SK-N-SH (cell line): ENCODE results near the gene APOM. TPM values are rescaled to one million over a fixed set of nuclear protein-coding genes. Genes with fewer than 3 reads are reported as not detected.

ENCODE experiments used
- CTCF ChIA-PET: fragments of 300-600, 350-600 bp; formaldehyde crosslinking; extraction: SDS; loops from one replicate; lab custom pipeline; 2021; lab: Yijun Ruan, JAX
- POLR2A ChIA-PET: fragments of 350-600 bp; sonication (Branson Sonifier 250); formaldehyde crosslinking; extraction: SDS; loops from one replicate; lab custom pipeline; 2020; ENCODE audit warnings: antibody characterized with exemption, inconsistent platforms; lab: Yijun Ruan, JAX
- DNase-seq: peaks from one replicate; pipeline ENCODE4 v3.0.0; 2012
- H2AFZ ChIP-seq: fragments of 200-600 bp; sonication (generic); 2 replicates; pipeline ENCODE4 v1.8.1; 2016; ENCODE audit warnings: antibody characterized with exemption, mild to moderate bottlenecking, low read depth
- H3F3A ChIP-seq: fragments of 200-600 bp; sonication (generic); replicated peaks from 2 replicates; pipeline ENCODE3; 2016; ENCODE audit warnings: antibody characterized with exemption, mild to moderate bottlenecking; ENCODE audit not compliant: insufficient read depth
- H3K27ac ChIP-seq, 2 experiments: fragments of 200-500 bp in 1 of 2; fragments of 200-600 bp in 1 of 2; sonication (Bioruptor generic) in 1 of 2; sonication (generic), shearing (Covaris generic) in 1 of 2; 2 replicates each; pipeline versions ENCODE4 v1.5.1 to v1.6.1; 2014 to 2016; ENCODE audit warnings: low read depth in 2 of 2, inconsistent platforms in 1 of 2, low read length in 1 of 2, mild to moderate bottlenecking in 1 of 2, mixed read lengths in 1 of 2
- H3K27me3 ChIP-seq: fragments of 200-600 bp; sonication (generic), shearing (Covaris generic); 2 replicates; pipeline ENCODE4 v1.6.1; 2016; ENCODE audit warnings: mixed run types; ENCODE audit not compliant: insufficient read depth
- H3K36me3 ChIP-seq, 2 experiments: fragments of 200-500 bp in 1 of 2; fragments of 200-600 bp in 1 of 2; sonication (Bioruptor generic) in 1 of 2; sonication (generic) in 1 of 2; replicated peaks in 1 of 2; 2 replicates each; pipeline versions ENCODE3 to v1.5.1; 2014 to 2016; ENCODE audit warnings: low read length in 1 of 2, mild to moderate bottlenecking in 1 of 2; ENCODE audit not compliant: insufficient read depth in 2 of 2, control insufficient read depth in 1 of 2
- H3K4me1 ChIP-seq, 2 experiments: fragments of 200-500 bp in 1 of 2; fragments of 200-600 bp in 1 of 2; sonication (Bioruptor generic) in 1 of 2; sonication (generic), shearing (Covaris generic) in 1 of 2; 2 replicates each; pipeline versions ENCODE4 v1.5.1 to v1.6.1; 2014 to 2016; ENCODE audit warnings: low read depth in 1 of 2, low read length in 1 of 2, mixed run types in 1 of 2; ENCODE audit not compliant: insufficient read depth in 2 of 2, control insufficient read depth in 1 of 2
- H3K4me2 ChIP-seq: fragments of 200-600 bp; sonication (generic), shearing (Covaris generic); 2 replicates; pipeline ENCODE4 v1.6.1; 2017; ENCODE audit warnings: mixed run types
- H3K4me3 ChIP-seq, 2 experiments: fragments of 200-500 bp in 1 of 2; fragments of 200-600 bp in 1 of 2; sonication (Bioruptor generic) in 1 of 2; sonication (generic), shearing (Covaris generic) in 1 of 2; 2 replicates each; pipeline versions ENCODE4 v1.5.1 to v1.8.1; 2014 to 2016; ENCODE audit warnings: low read depth in 2 of 2, inconsistent platforms in 1 of 2, low read length in 1 of 2, mild to moderate bottlenecking in 1 of 2, mixed read lengths in 1 of 2, moderate library complexity in 1 of 2
- H3K79me2 ChIP-seq: fragments of 200-600 bp; sonication (generic); 2 replicates; pipeline ENCODE4 v1.8.1; 2017; ENCODE audit warnings: mild to moderate bottlenecking; ENCODE audit not compliant: insufficient read depth
- H3K9ac ChIP-seq: fragments of 200-600 bp; sonication (generic); 2 replicates; pipeline ENCODE4 v1.6.1; 2017; ENCODE audit warnings: mixed run types
- H3K9me2 ChIP-seq: fragments of 200-600 bp; sonication (generic); 2 replicates; pipeline ENCODE4 v1.6.1; 2017; ENCODE audit warnings: mixed run types
- H3K9me3 ChIP-seq: fragments of 200-600 bp; sonication (generic); 2 replicates; pipeline ENCODE4 v1.6.1; 2017; ENCODE audit warnings: mixed run types, mild to moderate bottlenecking, moderate library complexity
- H4K20me1 ChIP-seq: fragments of 200-600 bp; sonication (generic); 2 replicates; pipeline ENCODE4 v1.6.1; 2017; ENCODE audit warnings: mild to moderate bottlenecking, mixed run types; ENCODE audit not compliant: insufficient read depth
- CHD2 ChIP-seq: fragments of 150-350 bp; IDR thresholded peaks from 2 replicates; pipeline ENCODE4 v1.6.1; 2018; ENCODE audit warnings: low read length; ENCODE audit not compliant: partially characterized antibody
- ELF1 ChIP-seq: IDR thresholded peaks from 2 replicates; pipeline ENCODE4 v1.4.0; 2012
- EP300 ChIP-seq, 2 experiments: IDR thresholded peaks; 2 replicates each; pipeline versions ENCODE4 v1.4.0 to v1.6.1; 2012; ENCODE audit warnings: borderline replicate concordance in 1 of 2, low read depth in 1 of 2, low read length in 1 of 2
- EZH2phosphoT487 ChIP-seq: fragments of 200-600 bp; sonication (generic); IDR thresholded peaks from 2 replicates; pipeline ENCODE4 v1.6.1; 2017; ENCODE audit warnings: low read depth, mixed run types, mild to moderate bottlenecking, antibody characterized with exemption, moderate library complexity, borderline replicate concordance
- FOSL2 ChIP-seq: IDR thresholded peaks from 2 replicates; pipeline ENCODE4 v1.4.0; 2012; ENCODE audit warnings: low read depth, mild to moderate bottlenecking, moderate library complexity, borderline replicate concordance
- FOXM1 ChIP-seq: IDR thresholded peaks from 2 replicates; pipeline ENCODE4 v1.4.0; 2012; ENCODE audit warnings: low read depth, mild to moderate bottlenecking
- GABPA ChIP-seq: IDR thresholded peaks from 2 replicates; pipeline ENCODE4 v1.4.0; 2012; ENCODE audit warnings: low read depth, mild to moderate bottlenecking
- JUND ChIP-seq: IDR thresholded peaks from 2 replicates; pipeline ENCODE4 v1.4.0; 2012
- RAD21 ChIP-seq: IDR thresholded peaks from 2 replicates; pipeline ENCODE4 v1.6.1; 2012; ENCODE audit warnings: mild to moderate bottlenecking, low read length
- RCOR1 ChIP-seq: fragments of 150-350 bp; IDR thresholded peaks from 2 replicates; pipeline ENCODE4 v1.6.1; 2017; ENCODE audit warnings: antibody characterized with exemption, low read length
- RFX5 ChIP-seq: IDR thresholded peaks from 2 replicates; pipeline ENCODE4 v1.6.1; 2012; ENCODE audit warnings: mild to moderate bottlenecking, improper control_type of control experiment, low read length
- SIN3A ChIP-seq: IDR thresholded peaks from 2 replicates; pipeline ENCODE4 v1.6.1; 2012; ENCODE audit warnings: low read depth, mild to moderate bottlenecking, low read length, moderate library complexity, borderline replicate concordance
- SMC3 ChIP-seq: IDR thresholded peaks from 2 replicates; pipeline ENCODE4 v1.6.1; 2012; ENCODE audit warnings: low read depth, low read length, improper control_type of control experiment
- TAF1 ChIP-seq: IDR thresholded peaks from 2 replicates; pipeline ENCODE4 v1.6.1; 2012; ENCODE audit warnings: low read depth, mild to moderate bottlenecking, low read length, moderate library complexity, borderline replicate concordance
- TEAD4 ChIP-seq: IDR thresholded peaks from 2 replicates; pipeline ENCODE4 v1.4.0; 2012; ENCODE audit warnings: mild to moderate bottlenecking, borderline replicate concordance; ENCODE audit not compliant: insufficient read depth
- YY1 ChIP-seq: IDR thresholded peaks from 2 replicates; pipeline ENCODE4 v1.4.0; 2012; ENCODE audit warnings: low read depth, mild to moderate bottlenecking
- WGBS: methylation state at CpG from one replicate; pipeline ENCODE4 v1.1.6; 2017; ENCODE audit warnings: low lambda C conversion rate; 5-methylcytosine and 5-hydroxymethylcytosine counted together
- polyA plus RNA-seq, 3 experiments: library from polyadenylated mRNA; depleted of rRNA; stranded (reverse); fragments of >200 nt; gene quantifications; 2 replicates each; pipeline ENCODE4 v1.2.3, GENCODE V29; 2012
- TF ChIP-seq, protein P1 (sequence below): fragments of 150-350 bp; IDR thresholded peaks from 2 replicates; pipeline ENCODE4 v1.6.1; 2016; ENCODE audit warnings: mild to moderate bottlenecking, low read depth, low read length
- TF ChIP-seq, protein P2 (sequence below): IDR thresholded peaks from 2 replicates; pipeline ENCODE4 v1.4.0; 2012; ENCODE audit warnings: low read depth, borderline replicate concordance
- TF ChIP-seq, protein P3 (sequence below): fragments of 200-600 bp; sonication (generic); IDR thresholded peaks from 2 replicates; pipeline ENCODE4 v1.6.1; 2017; ENCODE audit warnings: antibody characterized with exemption, mild to moderate bottlenecking, moderate library complexity

The APOM gene
- polyA plus RNA-seq, 1 of the 3 experiments (the other 2 are of a cell fraction): 6.8 TPM

DNA sequence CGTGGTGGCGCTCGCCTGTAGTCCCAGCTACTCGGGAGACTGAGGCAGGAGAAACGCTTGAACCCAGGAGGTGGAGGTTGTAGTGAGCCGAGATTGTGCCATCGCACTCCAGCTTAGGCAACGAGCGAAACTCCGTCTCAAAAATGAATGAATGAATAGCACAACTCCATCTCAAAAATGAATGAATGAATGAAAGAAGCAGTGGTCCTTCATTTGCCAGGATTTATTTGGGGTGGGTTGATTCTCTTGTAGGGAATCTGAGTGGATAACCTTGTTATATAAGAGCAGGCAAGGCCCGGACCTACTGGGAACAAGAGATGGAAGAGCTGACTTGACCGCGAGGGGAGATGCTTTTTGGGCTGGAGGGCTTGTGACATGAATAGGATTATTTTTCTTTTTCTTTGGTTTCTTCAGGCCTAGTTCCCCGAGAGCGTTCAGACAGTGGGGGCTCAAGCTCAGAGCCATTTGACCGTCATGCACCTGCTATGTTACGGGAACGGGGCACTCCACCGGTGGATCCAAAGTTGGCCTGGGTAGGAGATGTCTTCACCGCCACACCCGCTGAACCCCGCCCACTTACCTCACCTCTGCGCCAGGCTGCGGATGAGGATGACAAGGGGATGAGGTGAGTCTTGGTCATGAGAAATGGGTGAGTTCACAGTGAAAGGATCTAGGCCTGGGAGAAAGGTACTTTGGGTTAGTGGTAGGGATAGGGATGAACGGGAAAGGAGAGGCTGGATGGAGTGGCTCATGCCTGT is 25.3 kb upstream of the APOM start:
- CTCF ChIA-PET: interaction anchor here (1.0 to 1.4 kb wide), 2 partner anchors 19 to 84 kb away, joined by 3 to 4 read pairs; partner anchors contain the start of gene ATP6V1G2
- peaks cover 36% of the 10 kb centered on the region for H3K79me2 ChIP-seq
- no peaks in the 10 kb centered on the region for H3K9me2 ChIP-seq

DNA sequence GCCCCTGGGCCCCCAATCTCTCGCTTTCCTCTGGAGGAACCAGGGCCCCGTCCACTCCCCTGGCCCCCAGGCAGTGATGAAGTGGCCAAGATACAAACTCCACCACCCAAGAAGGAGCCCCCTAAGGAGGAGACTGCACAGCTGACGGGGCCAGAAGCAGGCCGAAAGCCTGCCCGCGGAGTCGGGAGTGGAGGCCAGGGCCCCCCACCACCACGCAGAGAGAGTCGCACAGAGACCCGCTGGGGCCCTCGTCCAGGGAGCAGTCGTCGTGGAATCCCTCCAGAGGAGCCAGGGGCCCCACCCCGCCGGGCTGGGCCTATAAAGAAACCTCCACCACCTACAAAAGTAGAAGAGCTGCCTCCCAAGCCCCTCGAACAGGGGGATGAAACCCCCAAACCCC is 24.5 kb upstream of the APOM start:
- TF ChIP-seq, protein P1, sequence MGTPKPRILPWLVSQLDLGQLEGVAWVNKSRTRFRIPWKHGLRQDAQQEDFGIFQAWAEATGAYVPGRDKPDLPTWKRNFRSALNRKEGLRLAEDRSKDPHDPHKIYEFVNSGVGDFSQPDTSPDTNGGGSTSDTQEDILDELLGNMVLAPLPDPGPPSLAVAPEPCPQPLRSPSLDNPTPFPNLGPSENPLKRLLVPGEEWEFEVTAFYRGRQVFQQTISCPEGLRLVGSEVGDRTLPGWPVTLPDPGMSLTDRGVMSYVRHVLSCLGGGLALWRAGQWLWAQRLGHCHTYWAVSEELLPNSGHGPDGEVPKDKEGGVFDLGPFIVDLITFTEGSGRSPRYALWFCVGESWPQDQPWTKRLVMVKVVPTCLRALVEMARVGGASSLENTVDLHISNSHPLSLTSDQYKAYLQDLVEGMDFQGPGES: no peak
- TF ChIP-seq, protein P2, sequence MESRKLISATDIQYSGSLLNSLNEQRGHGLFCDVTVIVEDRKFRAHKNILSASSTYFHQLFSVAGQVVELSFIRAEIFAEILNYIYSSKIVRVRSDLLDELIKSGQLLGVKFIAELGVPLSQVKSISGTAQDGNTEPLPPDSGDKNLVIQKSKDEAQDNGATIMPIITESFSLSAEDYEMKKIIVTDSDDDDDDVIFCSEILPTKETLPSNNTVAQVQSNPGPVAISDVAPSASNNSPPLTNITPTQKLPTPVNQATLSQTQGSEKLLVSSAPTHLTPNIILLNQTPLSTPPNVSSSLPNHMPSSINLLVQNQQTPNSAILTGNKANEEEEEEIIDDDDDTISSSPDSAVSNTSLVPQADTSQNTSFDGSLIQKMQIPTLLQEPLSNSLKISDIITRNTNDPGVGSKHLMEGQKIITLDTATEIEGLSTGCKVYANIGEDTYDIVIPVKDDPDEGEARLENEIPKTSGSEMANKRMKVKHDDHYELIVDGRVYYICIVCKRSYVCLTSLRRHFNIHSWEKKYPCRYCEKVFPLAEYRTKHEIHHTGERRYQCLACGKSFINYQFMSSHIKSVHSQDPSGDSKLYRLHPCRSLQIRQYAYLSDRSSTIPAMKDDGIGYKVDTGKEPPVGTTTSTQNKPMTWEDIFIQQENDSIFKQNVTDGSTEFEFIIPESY: no peak
- TF ChIP-seq ELF1 (no peak), EZH2phosphoT487 (no peak), GABPA (no peak), CHD2 (no peak), EP300 (IDR thresholded peaks at IDR 0.05; ENCODE audit: borderline replicate concordance in 1 of 2, low read depth in 1 of 2, low read length in 1 of 2) (no peak), SIN3A (no peak), FOSL2 (no peak), RFX5 (no peak)
- TF ChIP-seq, protein P3, sequence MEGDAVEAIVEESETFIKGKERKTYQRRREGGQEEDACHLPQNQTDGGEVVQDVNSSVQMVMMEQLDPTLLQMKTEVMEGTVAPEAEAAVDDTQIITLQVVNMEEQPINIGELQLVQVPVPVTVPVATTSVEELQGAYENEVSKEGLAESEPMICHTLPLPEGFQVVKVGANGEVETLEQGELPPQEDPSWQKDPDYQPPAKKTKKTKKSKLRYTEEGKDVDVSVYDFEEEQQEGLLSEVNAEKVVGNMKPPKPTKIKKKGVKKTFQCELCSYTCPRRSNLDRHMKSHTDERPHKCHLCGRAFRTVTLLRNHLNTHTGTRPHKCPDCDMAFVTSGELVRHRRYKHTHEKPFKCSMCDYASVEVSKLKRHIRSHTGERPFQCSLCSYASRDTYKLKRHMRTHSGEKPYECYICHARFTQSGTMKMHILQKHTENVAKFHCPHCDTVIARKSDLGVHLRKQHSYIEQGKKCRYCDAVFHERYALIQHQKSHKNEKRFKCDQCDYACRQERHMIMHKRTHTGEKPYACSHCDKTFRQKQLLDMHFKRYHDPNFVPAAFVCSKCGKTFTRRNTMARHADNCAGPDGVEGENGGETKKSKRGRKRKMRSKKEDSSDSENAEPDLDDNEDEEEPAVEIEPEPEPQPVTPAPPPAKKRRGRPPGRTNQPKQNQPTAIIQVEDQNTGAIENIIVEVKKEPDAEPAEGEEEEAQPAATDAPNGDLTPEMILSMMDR: no peak
- H3K9me2 ChIP-seq: no peaks in the 10 kb centered on the region
- 96% methylated on average over 15 of the region's 16 CpGs for WGBS
- H3K27me3 ChIP-seq: no peaks in the 10 kb centered on the region
- H3K27ac ChIP-seq: no peak overlapping the region
- H3F3A ChIP-seq: peaks cover 27% of the 10 kb centered on the region
- peaks cover 27% of the 10 kb centered on the region; the same call in 1 of the 2 replicates for H3K79me2 ChIP-seq
- no peak overlapping the region for H3K4me2 ChIP-seq
- POLR2A ChIA-PET: no interaction called here
- peak; percentile 34 for DNase-seq
- H3K9ac ChIP-seq: no peak overlapping the region
- no peaks in the 10 kb centered on the region for H3K9me3 ChIP-seq
- H3K36me3 ChIP-seq: peaks cover 65 to 98% of the 10 kb centered on the region in 2 experiments
- H4K20me1 ChIP-seq: peaks cover 19% of the 10 kb centered on the region; the same call in 1 of the 2 replicates
- CTCF ChIA-PET: interaction anchor here (1.0 kb wide), 1 partner anchor 10 kb away, joined by 4 read pairs; no protein-coding TSS in a partner anchor
- H3K4me1 ChIP-seq: no peaks in the 10 kb centered on the region; a peak in 1 of 4 replicates
- H3K4me3 ChIP-seq: no peak overlapping the region
- H2AFZ ChIP-seq: no peak overlapping the region

More for the DNA sequence above, 25.3 kb upstream of the APOM start:
- H3K4me2 ChIP-seq: no peak overlapping the region
- POLR2A ChIA-PET: interaction anchor here (1.5 kb wide), 1 partner anchor 10 kb away, joined by 3 read pairs; the partner anchor contains the start of gene PRRC2A
- no peaks in the 10 kb centered on the region for H3K27me3 ChIP-seq
- H2AFZ ChIP-seq: no peak overlapping the region
- 96% methylated on average over 23 of the region's 25 CpGs for WGBS
- H3K36me3 ChIP-seq: peaks cover 74 to 98% of the 10 kb centered on the region in 2 experiments
- no peaks in the 10 kb centered on the region for H3K9me3 ChIP-seq
- H4K20me1 ChIP-seq: peaks cover 19% of the 10 kb centered on the region; the same call in 1 of the 2 replicates
- H3K9ac ChIP-seq: no peak overlapping the region
- H3K4me1 ChIP-seq: no peaks in the 10 kb centered on the region; a peak in 1 of 4 replicates
- DNase-seq: peak; percentile 16
- H3K4me3 ChIP-seq: no peak overlapping the region
- H3K27ac ChIP-seq: no peak overlapping the region
- TF ChIP-seq YY1 (no peak), ELF1 (no peak), SMC3 (no peak), FOXM1 (no peak), RFX5 (no peak), TEAD4 (no peak), EP300 (IDR thresholded peaks at IDR 0.05; ENCODE audit: borderline replicate concordance in 1 of 2, low read depth in 1 of 2, low read length in 1 of 2) (no peak), TAF1 (no peak), RCOR1 (no peak), JUND (no peak), GABPA (no peak), RAD21 (no peak)
- TF ChIP-seq, protein P3: no peak
- peaks cover 20% of the 10 kb centered on the region for H3F3A ChIP-seq
